NCI-H1105 treated with DMSO at 0.1 percent for 48 hours (cell line): ENCODE data around the gene DBP.
"Not testable (repeated sequence)": the region's sequence is repeated elsewhere in the genome, so short reads cannot be mapped to it uniquely, and the experiment has no call there.

ENCODE experiments used
- DNase-seq: peaks from one replicate; lab custom pipeline; 2025; lab: John Stamatoyannopoulos, UW

DBP gene

GRCh38 chr19:48636859-48637448 is at the start of gene DBP:
Gene DBP, minus strand, starts transcription at chr19:48637379. Its CDS starts 385 bp downstream, at chr19:48636994.
- peak; percentile 19 for DNase-seq

GRCh38 chr19:48686637-48687036 is 49.5 kb upstream of the DBP start:
- DNase-seq = not testable (repeated sequence)

GRCh38 chr19:48686088-48686487 is 48.9 kb upstream of the DBP start:
- DNase-seq = no peak

DNA sequence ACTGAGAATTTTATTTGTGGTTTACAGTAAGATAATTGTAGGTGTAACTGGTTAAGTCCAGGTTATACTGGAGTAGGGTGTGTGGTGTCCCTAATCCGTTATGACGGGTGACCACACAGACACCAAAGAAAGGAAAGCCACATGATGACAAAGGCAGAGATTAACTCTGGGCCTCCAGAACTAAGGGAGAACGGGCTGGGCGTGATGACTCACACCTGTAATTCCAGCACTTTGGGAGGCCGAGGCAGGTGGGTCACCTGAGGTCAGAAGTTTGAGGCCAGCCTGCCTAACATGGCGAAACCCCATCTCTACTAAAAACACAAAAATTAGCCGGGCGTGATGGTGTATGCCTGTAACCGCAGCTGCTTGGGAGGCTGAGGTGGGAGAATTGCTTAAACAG is 48.4 kb upstream of the DBP start:
- DNase-seq = no peak

GRCh38 chr19:48683349-48683748 is 46.2 kb upstream of the DBP start:
- no peak for DNase-seq

- DNase-seq = no peak
Observed at GRCh38 chr19:48681127-48681470, 43.9 kb upstream of the DBP start.

- no peak for DNase-seq
Observed at GRCh38 chr19:48680436-48681126, 43.4 kb upstream of the DBP start.

- not testable (repeated sequence) for DNase-seq
Observed at GRCh38 chr19:48680006-48680405, 42.8 kb upstream of the DBP start.

GRCh38 chr19:48678201-48678600 is 41.0 kb upstream of the DBP start:
- DNase-seq = no peak

GRCh38 chr19:48676887-48677286 is 39.7 kb upstream of the DBP start:
- DNase-seq = no peak

GRCh38 chr19:48676487-48676886 is 39.3 kb upstream of the DBP start:
- no peak for DNase-seq

DNA sequence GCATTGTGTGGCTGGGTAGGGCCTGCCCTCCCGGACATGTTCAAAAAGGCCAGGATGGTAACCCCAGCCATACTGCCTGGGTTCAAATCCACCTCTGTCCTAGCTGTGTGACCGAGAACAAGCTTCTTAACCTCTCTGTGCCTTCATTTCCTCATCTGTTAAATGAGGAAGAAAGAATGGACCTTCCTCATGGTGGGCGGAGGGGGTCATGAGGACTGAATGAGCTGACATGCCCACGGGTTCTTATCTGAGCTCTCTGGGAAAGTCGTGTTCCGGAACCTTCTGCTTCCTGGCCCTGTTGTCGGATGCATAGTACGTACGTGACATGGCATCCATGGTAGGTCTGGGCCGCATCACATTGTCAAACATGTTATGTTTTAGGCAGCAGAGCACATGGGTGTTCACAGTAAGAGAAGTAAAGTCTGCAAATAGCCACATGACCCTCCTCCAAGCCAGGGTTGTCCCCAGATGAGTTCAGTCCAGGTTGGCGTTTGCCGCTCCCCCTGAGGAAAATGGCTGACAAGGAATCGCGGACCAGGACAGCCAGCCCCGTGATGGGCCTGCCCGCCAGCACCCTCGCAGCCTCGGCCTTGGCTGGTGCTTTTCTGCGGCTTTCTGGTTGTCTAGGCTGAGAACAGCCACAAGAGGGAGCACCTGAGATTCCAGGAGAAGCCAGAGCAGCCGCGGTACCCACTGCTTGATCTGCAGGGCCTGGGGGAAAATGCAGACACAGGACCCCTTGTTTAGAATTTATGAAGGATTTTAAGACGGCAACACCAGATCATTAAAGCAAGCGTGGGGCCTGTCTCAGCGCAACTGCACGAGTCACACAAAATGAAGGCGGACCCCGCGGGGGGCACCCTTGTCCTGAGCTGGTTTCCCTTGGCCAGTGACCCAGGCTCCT is 38.0 kb upstream of the DBP start:
- peak; percentile 75 for DNase-seq

- DNase-seq = no peak
Observed at GRCh38 chr19:48674216-48674809, 37.1 kb upstream of the DBP start.

DNA sequence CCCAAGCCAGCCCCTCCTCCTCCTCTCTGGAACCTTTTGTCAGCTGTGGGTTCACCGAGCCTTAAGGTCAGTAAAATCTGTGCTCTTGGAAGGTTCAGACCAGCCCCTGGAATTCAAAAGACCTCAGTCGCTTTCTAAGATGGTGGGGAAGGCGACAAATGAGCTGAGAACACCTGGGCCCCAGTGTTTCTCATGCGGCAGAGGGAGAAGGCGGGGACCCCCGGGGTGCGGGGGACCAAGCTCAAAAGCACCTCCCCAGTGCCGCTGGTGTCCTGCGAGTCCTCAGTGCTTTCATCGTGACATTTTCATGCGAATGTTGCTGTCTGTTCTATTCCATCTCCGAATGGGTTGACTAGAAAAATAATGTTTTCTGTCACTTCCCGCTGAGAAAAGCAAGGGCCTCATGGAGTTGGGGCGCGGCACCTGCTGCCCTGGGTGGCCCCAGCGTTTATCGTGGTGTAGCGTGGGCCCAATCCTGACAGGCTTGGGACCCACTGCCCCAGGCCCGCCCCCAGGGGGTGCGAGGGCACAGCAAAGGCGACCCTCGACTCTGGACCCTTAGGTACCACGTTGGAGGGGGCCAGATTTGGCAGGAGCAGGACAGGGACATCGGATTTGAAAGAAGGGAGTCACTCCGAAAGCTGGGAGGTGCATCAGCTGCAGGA is 36.4 kb upstream of the DBP start:
- DNase-seq = no peak

- no peak for DNase-seq
Observed at GRCh38 chr19:48672994-48673393, 35.8 kb upstream of the DBP start, which contains the start of gene NTN5. Gene NTN5, minus strand, starts transcription at chr19:48673017. Its CDS starts 2,031 bp downstream, at chr19:48670986.

DNA sequence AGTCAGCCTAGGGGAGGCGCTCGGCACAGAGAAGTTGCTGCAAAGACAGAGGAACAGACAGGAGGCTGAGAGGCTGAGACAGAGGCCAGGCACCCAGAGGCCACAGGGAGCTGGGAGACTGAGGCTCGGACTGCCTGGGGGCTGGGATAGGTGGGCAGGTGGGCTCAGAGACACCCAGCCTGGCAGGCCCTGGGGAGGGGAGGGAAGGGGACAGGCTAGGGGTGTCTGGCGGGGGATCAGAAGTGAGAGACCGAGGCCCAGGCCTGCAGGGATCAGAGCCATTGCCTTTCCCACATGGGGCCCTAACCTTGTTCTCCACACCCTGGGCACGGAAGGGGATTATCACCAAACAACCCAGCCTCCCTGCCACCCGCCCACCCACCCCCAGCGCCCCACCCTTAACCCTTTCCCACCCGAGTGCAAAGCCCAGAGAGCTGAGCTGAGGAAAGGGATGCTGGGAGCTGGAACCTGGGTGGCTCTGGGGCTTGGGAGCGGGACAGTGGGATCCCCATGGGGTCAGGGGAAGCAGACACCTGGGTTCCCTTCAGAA is 34.3 kb upstream of the DBP start:
- no peak for DNase-seq

DNA sequence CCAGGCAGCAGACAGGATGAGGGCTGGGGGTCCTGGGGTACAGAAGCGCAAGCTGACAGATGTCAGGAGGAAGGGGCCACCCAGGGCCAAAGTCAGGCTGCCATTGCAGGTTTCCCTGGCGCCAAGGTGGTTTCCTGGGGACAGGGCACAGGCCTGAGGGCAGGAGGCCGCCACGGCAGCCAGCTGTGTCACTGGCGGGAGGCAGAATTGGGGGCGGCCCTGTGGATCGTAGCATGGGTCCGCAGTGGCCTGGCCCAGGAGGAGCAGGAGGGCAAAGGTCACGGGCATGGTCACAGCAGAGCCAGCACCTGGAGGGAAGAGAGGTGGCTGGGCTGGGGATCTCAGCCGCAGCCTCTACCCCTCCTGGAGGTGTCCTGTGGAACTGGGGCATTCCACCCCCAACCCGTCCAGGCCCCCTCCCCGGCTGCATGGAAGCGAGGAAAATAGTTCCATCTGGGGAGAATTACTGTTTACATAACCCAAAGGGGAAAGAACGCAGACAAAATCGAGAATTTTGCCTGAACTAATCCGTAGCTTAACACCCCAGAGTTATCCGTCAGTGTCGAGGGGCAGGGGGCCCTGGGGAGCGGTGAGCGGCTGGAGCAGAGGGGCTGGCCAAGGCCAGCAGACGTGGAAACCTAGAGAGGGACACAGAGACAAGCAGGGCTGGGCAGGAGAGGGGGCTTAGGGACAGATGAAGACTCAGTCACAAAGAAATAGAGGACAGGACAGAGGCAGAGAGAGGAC is 33.7 kb upstream of the DBP start:
- no peak for DNase-seq

DNA sequence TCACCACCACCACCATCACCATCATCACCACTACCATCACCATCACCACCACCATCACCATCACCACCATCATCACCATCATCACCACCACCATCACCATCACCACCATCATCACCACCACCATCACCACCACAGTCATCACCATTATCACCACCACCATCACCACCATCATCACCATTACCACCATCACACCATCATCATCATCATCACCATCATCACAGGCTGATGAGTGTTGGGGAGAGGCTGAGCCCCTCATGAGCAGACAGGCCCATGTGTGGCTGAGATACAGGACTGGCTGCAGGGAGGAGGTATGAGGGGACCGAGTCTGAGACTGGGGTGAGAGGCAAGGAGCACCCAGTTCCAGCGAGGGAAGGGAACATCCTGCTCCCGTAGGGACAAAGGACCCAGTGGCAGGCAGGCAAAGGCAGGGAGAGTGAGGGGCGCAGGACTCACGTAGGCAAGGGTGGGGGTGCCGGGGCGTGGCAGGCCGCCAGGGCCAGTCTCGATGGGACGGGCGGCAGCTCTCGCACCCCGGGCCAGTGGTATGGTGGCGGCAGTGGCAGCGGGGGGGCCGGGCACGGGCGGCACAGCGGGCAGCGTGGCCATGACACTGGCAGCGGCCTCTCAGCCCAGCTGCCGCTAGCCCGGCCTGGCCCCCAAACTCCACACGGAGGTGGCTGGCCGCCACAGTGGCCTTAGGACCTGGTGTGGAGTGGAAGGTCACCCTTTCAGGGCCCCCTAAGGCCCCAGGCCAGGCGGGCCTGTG is 32.9 kb upstream of the DBP start:
- no peak for DNase-seq

DNA sequence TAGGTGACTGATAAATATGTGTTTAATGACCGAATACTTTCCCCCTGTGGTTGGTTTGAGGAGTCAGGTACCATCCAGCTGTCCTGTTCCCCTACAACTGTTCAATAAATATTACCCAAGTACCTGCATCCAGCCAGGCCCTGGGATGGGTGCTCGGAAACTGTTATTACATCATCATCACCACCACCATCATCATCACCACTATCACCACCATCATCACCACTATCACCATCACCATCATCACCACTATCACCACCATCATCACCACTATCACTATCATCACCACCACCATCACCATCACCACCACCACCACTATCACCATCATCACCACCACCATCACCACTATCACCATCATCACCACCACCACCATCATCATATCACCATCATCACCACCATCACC is 31.6 kb upstream of the DBP start:
- no peak for DNase-seq

- DNase-seq = no peak
Observed at GRCh38 chr19:48668332-48668731, 31.2 kb upstream of the DBP start.
